Mesendoderm (in vitro differentiated cells): ENCODE results near the gene SNAP47.
A peak's percentile ranks its signal among the peaks of the same experiment; 100 is the strongest.

Experiments used
- DNase-seq: peaks from one replicate; pipeline ENCODE4 v3.0.0; 2013
- H2AK5ac ChIP-seq: 2 replicates; pipeline ENCODE4 v1.6.1; 2013; ENCODE audit warnings: low read length, inconsistent platforms
- H2BK120ac ChIP-seq: 2 replicates; pipeline ENCODE4 v1.6.1; 2013; ENCODE audit warnings: low read depth, mild to moderate bottlenecking, low read length, moderate library complexity, mixed read lengths
- H2BK15ac ChIP-seq: replicated peaks from 2 replicates; pipeline ENCODE4 v1.6.1; 2013; ENCODE audit warnings: low read depth, mild to moderate bottlenecking, moderate library complexity
- H2BK5ac ChIP-seq: 2 replicates; pipeline ENCODE4 v1.6.1; 2013; ENCODE audit warnings: low read length, inconsistent platforms
- H3K18ac ChIP-seq: 2 replicates; pipeline ENCODE4 v1.6.1; 2013; ENCODE audit warnings: mild to moderate bottlenecking, low read length, mixed read lengths
- H3K23ac ChIP-seq: one replicate; pipeline ENCODE4 v1.6.1; 2013; ENCODE audit warnings: low read length
- H3K27ac ChIP-seq: 2 replicates; pipeline ENCODE4 v1.5.1; 2013; ENCODE audit warnings: low read depth, mild to moderate bottlenecking, inconsistent platforms, low read length, moderate library complexity
- H3K27me3 ChIP-seq: 2 replicates; pipeline ENCODE4 v1.6.1; 2013; ENCODE audit warnings: low read length, control low read depth, mild to moderate bottlenecking, inconsistent platforms; ENCODE audit not compliant: insufficient read depth, poor library complexity
- H3K36me3 ChIP-seq: 2 replicates; pipeline ENCODE4 v1.6.1; 2013; ENCODE audit warnings: low read length, inconsistent platforms; ENCODE audit not compliant: control insufficient read depth, insufficient read depth
- H3K4ac ChIP-seq: one replicate; pipeline ENCODE4 v1.6.1; 2013; ENCODE audit warnings: low read depth, mild to moderate bottlenecking, low read length, moderate library complexity
- H3K4me1 ChIP-seq: 2 replicates; pipeline ENCODE4 v1.6.1; 2013; ENCODE audit warnings: low read depth, low read length, inconsistent platforms; ENCODE audit not compliant: control insufficient read depth
- H3K4me2 ChIP-seq: 2 replicates; pipeline ENCODE4 v1.6.1; 2013; ENCODE audit warnings: low read length
- H3K4me3 ChIP-seq: 2 replicates; pipeline ENCODE4 v1.5.1; 2013; ENCODE audit warnings: mild to moderate bottlenecking, low read length
- H3K56ac ChIP-seq: one replicate; pipeline ENCODE4 v1.6.1; 2013; ENCODE audit warnings: low read length
- H3K79me1 ChIP-seq: 2 replicates; pipeline ENCODE4 v1.6.1; 2013; ENCODE audit warnings: low read length, inconsistent platforms
- H3K79me2 ChIP-seq: 2 replicates; pipeline ENCODE4 v1.6.1; 2013; ENCODE audit warnings: mild to moderate bottlenecking, low read length; ENCODE audit not compliant: control insufficient read depth, insufficient read depth
- H3K9ac ChIP-seq: 2 replicates; pipeline ENCODE4 v1.6.1; 2013; ENCODE audit warnings: low read length, inconsistent platforms
- H4K5ac ChIP-seq: one replicate; pipeline ENCODE4 v1.6.1; 2013; ENCODE audit warnings: low read length
- H4K8ac ChIP-seq: one replicate; pipeline ENCODE4 v1.6.1; 2013; ENCODE audit warnings: low read depth, mild to moderate bottlenecking, control low read depth, low read length, moderate library complexity
- WGBS: extraction: QIAGEN DNeasy Blood & Tissue Kit; methylation state at CpG from one replicate; pipeline ENCODE4 v1.1.7; 2013; ENCODE audit warnings: low lambda C conversion rate, missing lambda C conversion rate; ENCODE audit not compliant: insufficient coverage; ENCODE audit errors: extremely low coverage; 5-methylcytosine and 5-hydroxymethylcytosine counted together

Gene SNAP47

GRCh38 chr1:227794817-227795192 is 59.6 kb downstream of the SNAP47 start:
- H4K8ac ChIP-seq: no peak overlapping the region
- H2BK120ac ChIP-seq: no peak overlapping the region
- no peak overlapping the region for H3K4ac ChIP-seq
- no peaks in the 10 kb centered on the region for H3K79me2 ChIP-seq
- H3K4me2 ChIP-seq: no peak overlapping the region
- no peak overlapping the region for H3K27ac ChIP-seq
- H2BK15ac ChIP-seq: no peak overlapping the region
- WGBS: no CpG with 5 or more reads among the region's 11 CpGs
- H3K4me1 ChIP-seq: no peaks in the 10 kb centered on the region
- H3K18ac ChIP-seq: no peak overlapping the region
- peak overlapping the region; percentile 17 for H3K56ac ChIP-seq
- no peaks in the 10 kb centered on the region for H3K36me3 ChIP-seq
- no peaks in the 10 kb centered on the region for H3K27me3 ChIP-seq
- H3K23ac ChIP-seq: no peak overlapping the region
- peak; percentile 3 for DNase-seq
- no peak overlapping the region for H2BK5ac ChIP-seq
- no peak overlapping the region for H3K9ac ChIP-seq
- H3K4me3 ChIP-seq: no peak overlapping the region
- H2AK5ac ChIP-seq: peak overlapping the region; percentile 90
- H3K79me1 ChIP-seq: no peaks in the 10 kb centered on the region
- no peak overlapping the region for H4K5ac ChIP-seq

- Histone ChIP-seq H3K4me3 (no peak overlapping the region), H3K27ac (no peak overlapping the region), H2BK120ac (no peak overlapping the region), H3K4me1 (no peaks in the 10 kb centered on the region), H3K4me2 (no peak overlapping the region), H2BK5ac (no peak overlapping the region), H3K23ac (no peak overlapping the region), H3K56ac (no peak overlapping the region), H3K18ac (no peak overlapping the region), H3K4ac (no peak overlapping the region), H2AK5ac (no peak overlapping the region), H3K79me1 (no peaks in the 10 kb centered on the region), H3K9ac (no peak overlapping the region), H3K79me2 (no peaks in the 10 kb centered on the region), H3K36me3 (no peaks in the 10 kb centered on the region), H2BK15ac (no peak overlapping the region), H4K8ac (no peak overlapping the region), H3K27me3 (no peaks in the 10 kb centered on the region), H4K5ac (no peak overlapping the region)
- no CpG with 5 or more reads among the region's 6 CpGs for WGBS
- no peak for DNase-seq
Observed at GRCh38 chr1:227795732-227796131, 60.5 kb downstream of the SNAP47 start.

GRCh38 chr1:227796359-227796915 is 61.2 kb downstream of the SNAP47 start:
- H3K27ac ChIP-seq: no peak overlapping the region
- H2AK5ac ChIP-seq: no peak overlapping the region
- H4K5ac ChIP-seq: no peak overlapping the region
- H3K27me3 ChIP-seq: no peaks in the 10 kb centered on the region
- no peaks in the 10 kb centered on the region for H3K36me3 ChIP-seq
- WGBS: no CpG with 5 or more reads among the region's 5 CpGs
- H2BK15ac ChIP-seq: no peak overlapping the region
- no peak overlapping the region for H2BK5ac ChIP-seq
- no peak overlapping the region for H3K4ac ChIP-seq
- DNase-seq: no peak
- no peak overlapping the region for H3K18ac ChIP-seq
- H3K4me3 ChIP-seq: no peak overlapping the region
- H3K23ac ChIP-seq: no peak overlapping the region
- H3K79me2 ChIP-seq: no peaks in the 10 kb centered on the region
- no peak overlapping the region for H3K9ac ChIP-seq
- H3K56ac ChIP-seq: no peak overlapping the region
- no peaks in the 10 kb centered on the region for H3K79me1 ChIP-seq
- H4K8ac ChIP-seq: no peak overlapping the region
- no peak overlapping the region for H3K4me2 ChIP-seq
- no peak overlapping the region for H2BK120ac ChIP-seq
- no peaks in the 10 kb centered on the region for H3K4me1 ChIP-seq

- no CpG with 5 or more reads among the region's 3 CpGs for WGBS
Observed at GRCh38 chr1:227797144-227797543, 61.9 kb downstream of the SNAP47 start.

GRCh38 chr1:227797625-227798024 is 62.4 kb downstream of the SNAP47 start:
- H3K9ac ChIP-seq: no peak overlapping the region
- no peak overlapping the region for H4K8ac ChIP-seq
- H3K79me2 ChIP-seq: no peaks in the 10 kb centered on the region
- no peak overlapping the region for H2BK5ac ChIP-seq
- no peak overlapping the region for H4K5ac ChIP-seq
- no peak overlapping the region for H2BK15ac ChIP-seq
- no peak overlapping the region for H3K4ac ChIP-seq
- H3K18ac ChIP-seq: no peak overlapping the region
- no peak overlapping the region for H3K4me3 ChIP-seq
- no peaks in the 10 kb centered on the region for H3K79me1 ChIP-seq
- no peak overlapping the region for H2AK5ac ChIP-seq
- WGBS: no CpG with 5 or more reads among the region's 3 CpGs
- H3K56ac ChIP-seq: no peak overlapping the region
- H3K36me3 ChIP-seq: no peaks in the 10 kb centered on the region
- H3K23ac ChIP-seq: no peak overlapping the region
- no peaks in the 10 kb centered on the region for H3K27me3 ChIP-seq
- no peak overlapping the region for H3K27ac ChIP-seq
- no peak overlapping the region for H3K4me2 ChIP-seq
- no peak for DNase-seq
- no peaks in the 10 kb centered on the region for H3K4me1 ChIP-seq
- no peak overlapping the region for H2BK120ac ChIP-seq

More at GRCh38 chr1:227797144-227797543, 61.9 kb downstream of the SNAP47 start:
- no peaks in the 10 kb centered on the region for H3K27me3 ChIP-seq
- no peaks in the 10 kb centered on the region for H3K79me2 ChIP-seq
- H2AK5ac ChIP-seq: no peak overlapping the region
- H3K4me3 ChIP-seq: no peak overlapping the region
- H3K79me1 ChIP-seq: no peaks in the 10 kb centered on the region
- H2BK15ac ChIP-seq: no peak overlapping the region
- no peak overlapping the region for H3K23ac ChIP-seq
- no peak overlapping the region for H4K8ac ChIP-seq
- H3K36me3 ChIP-seq: no peaks in the 10 kb centered on the region
- H2BK5ac ChIP-seq: no peak overlapping the region
- no peak overlapping the region for H3K27ac ChIP-seq
- no peak overlapping the region for H3K56ac ChIP-seq
- H4K5ac ChIP-seq: no peak overlapping the region
- no peak overlapping the region for H3K4ac ChIP-seq
- no peak overlapping the region for H3K9ac ChIP-seq
- no peak overlapping the region for H2BK120ac ChIP-seq
- no peak for DNase-seq
- H3K4me2 ChIP-seq: no peak overlapping the region
- no peak overlapping the region for H3K18ac ChIP-seq
- no peaks in the 10 kb centered on the region for H3K4me1 ChIP-seq

- Histone ChIP-seq H2AK5ac (no peak overlapping the region), H3K4ac (no peak overlapping the region), H3K27ac (no peak overlapping the region), H3K36me3 (no peaks in the 10 kb centered on the region), H2BK120ac (no peak overlapping the region), H3K23ac (no peak overlapping the region), H3K79me1 (no peaks in the 10 kb centered on the region), H3K56ac (no peak overlapping the region), H3K79me2 (no peaks in the 10 kb centered on the region), H2BK15ac (no peak overlapping the region), H3K4me2 (no peak overlapping the region), H3K9ac (no peak overlapping the region), H2BK5ac (no peak overlapping the region), H4K5ac (no peak overlapping the region), H3K18ac (no peak overlapping the region), H3K4me1 (no peaks in the 10 kb centered on the region), H3K4me3 (no peak overlapping the region), H3K27me3 (no peaks in the 10 kb centered on the region), H4K8ac (no peak overlapping the region)
- no peak for DNase-seq
- WGBS: no CpG with 5 or more reads among the region's 16 CpGs
Observed at GRCh38 chr1:227798078-227798802, 63.0 kb downstream of the SNAP47 start.
